OCI-LY7 (cell line): ENCODE measurements around the gene NAA20.

Source experiments
- EZH2phosphoT487 ChIP-seq: fragments of 200-600 bp; sonication (generic); IDR thresholded peaks from 2 replicates; pipeline ENCODE4 v1.6.1; 2018; ENCODE audit warnings: low read depth, borderline replicate concordance, mild to moderate bottlenecking, mixed run types, antibody characterized with exemption, low read length, moderate library complexity, mixed read lengths
- TF ChIP-seq, protein P1 (sequence below): fragments of 200-600 bp; sonication (generic); conservative IDR thresholded peaks from 2 replicates; pipeline ENCODE4 v1.5.1; 2014; ENCODE audit warnings: mild to moderate bottlenecking, antibody characterized with exemption, low read length, moderate library complexity, mixed read lengths

DNA sequence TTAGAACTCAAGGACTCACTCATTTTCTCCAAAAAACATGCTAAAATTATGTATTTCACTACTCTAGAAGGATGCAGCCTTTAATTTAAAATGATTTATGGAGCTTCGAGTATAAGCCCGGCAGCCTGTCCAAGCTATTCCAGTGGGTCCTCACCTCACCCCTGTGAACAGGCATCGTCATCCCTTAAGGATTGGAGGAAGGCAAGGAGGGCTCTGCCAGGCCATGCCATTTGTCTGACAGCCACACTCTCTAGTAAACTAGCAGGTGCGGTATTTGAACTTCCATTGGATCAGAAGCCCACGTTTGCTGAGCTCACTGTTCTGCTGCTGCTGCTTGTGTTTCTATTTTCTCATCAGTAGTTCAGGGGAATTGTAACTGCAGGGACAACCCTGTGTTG lies 39.8 kb upstream of the NAA20 start:
- TF ChIP-seq, protein P1, sequence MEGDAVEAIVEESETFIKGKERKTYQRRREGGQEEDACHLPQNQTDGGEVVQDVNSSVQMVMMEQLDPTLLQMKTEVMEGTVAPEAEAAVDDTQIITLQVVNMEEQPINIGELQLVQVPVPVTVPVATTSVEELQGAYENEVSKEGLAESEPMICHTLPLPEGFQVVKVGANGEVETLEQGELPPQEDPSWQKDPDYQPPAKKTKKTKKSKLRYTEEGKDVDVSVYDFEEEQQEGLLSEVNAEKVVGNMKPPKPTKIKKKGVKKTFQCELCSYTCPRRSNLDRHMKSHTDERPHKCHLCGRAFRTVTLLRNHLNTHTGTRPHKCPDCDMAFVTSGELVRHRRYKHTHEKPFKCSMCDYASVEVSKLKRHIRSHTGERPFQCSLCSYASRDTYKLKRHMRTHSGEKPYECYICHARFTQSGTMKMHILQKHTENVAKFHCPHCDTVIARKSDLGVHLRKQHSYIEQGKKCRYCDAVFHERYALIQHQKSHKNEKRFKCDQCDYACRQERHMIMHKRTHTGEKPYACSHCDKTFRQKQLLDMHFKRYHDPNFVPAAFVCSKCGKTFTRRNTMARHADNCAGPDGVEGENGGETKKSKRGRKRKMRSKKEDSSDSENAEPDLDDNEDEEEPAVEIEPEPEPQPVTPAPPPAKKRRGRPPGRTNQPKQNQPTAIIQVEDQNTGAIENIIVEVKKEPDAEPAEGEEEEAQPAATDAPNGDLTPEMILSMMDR = no peak
- TF ChIP-seq EZH2phosphoT487 = no peak
